ENCODE data around the gene ARID3C. TPM values are rescaled to one million over a fixed set of nuclear protein-coding genes. Genes with fewer than 3 reads are reported as not detected.

The ARID3C gene
- total and polyA plus RNA-seq, 2 of the 8 experiments (the other 6 are each of a cell fraction or from before 2014, with no cell fraction given) = 0.08 TPM; not detected in 1

DNA sequence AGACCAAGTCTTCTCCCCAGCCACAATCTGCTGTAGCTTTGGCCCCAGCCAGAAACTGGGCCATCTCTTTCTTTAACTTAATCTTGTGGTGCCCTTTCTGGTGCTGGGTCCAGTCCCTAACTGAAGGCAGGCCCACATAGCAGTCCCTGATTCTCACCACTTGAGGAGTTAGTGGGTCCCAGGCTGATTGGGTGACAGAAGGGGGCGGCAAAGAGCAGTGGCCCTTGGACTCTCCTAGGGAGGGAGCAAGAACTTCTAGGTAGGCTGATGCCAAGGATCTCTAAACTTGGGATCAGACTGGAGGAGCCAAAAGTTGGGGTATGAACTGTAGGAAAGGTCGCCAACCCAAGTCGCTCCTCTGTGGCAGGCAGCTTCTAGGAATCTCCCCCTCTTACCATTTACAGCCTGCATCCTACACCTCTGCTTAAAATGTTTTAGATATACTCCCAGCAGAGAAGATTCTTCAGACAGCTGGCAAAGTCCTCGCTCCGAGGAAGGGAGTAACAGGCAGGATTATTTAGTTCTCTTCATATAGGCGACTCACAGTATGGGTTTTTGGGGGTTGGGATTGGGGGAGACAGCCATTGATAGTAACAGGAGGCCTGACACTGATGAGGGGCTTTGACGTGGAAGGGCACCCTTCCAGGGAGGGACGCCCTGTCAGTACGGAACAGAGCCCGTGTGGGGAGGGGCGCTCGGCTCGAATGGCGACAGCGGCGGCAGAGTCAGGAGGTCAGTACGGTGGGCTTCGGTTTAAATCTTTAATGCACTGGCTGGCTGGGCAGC is 35.6 kb upstream of the ARID3C start:
- no peak overlapping the region for H4K5ac ChIP-seq (ENCODE audit: insufficient read length, low read depth, low read length)
- 3% methylated on average over 18 of the region's 18 CpGs; no CpG with 5 or more reads in 1 of the 2 experiments for WGBS, 2 experiments (ENCODE audit: extremely low coverage in 1 of 2, insufficient coverage in 1 of 2, insufficient read length in 1 of 2, insufficient replicate concordance in 2 of 2, low coverage in 1 of 2, low lambda C conversion rate in 2 of 2, missing lambda C conversion rate in 1 of 2)
- no peak overlapping the region for H4K91ac ChIP-seq (replicated peaks; ENCODE audit: insufficient read length, low read length)
- H3K79me2 ChIP-seq (ENCODE audit: control insufficient read depth in 1 of 2, insufficient read depth in 2 of 2, low read length in 2 of 2) = peaks cover 0 to 8% of the 10 kb centered on the region in 2 experiments; a peak in 1 of 4 replicates
- H3K9me3 ChIP-seq (ENCODE audit: insufficient read depth in 2 of 2, low read depth in 1 of 2, low read length in 1 of 2) = peaks cover 3 to 4% of the 10 kb centered on the region in 2 experiments; a peak in 1 of 4 replicates
- no peak overlapping the region for H2BK15ac ChIP-seq (ENCODE audit: low read length)
- H4K8ac ChIP-seq (ENCODE audit: extremely low read depth, insufficient read depth, low read length) = no peak overlapping the region
- peaks cover 0 to 2% of the 10 kb centered on the region in 2 experiments for H4K20me1 ChIP-seq (replicated peaks in 1 of 2; ENCODE audit: control insufficient read depth in 1 of 2, insufficient read depth in 2 of 2, low read length in 2 of 2)
- CTCF ChIA-PET (ENCODE audit: partially characterized antibody) = interaction anchor here (0.6 to 15.2 kb wide), 19 partner anchors 8 to 722 kb away, joined by 3 to 277 read pairs (median 4); partner anchors contain the start of genes ARID3C, DCTN3, GALT and IL11RA
- peaks cover 0 to 5% (median 0%) of the 10 kb centered on the region in 4 experiments; a peak in 2 of 7 replicates for H3K27me3 ChIP-seq (replicated peaks in 1 of 4; ENCODE audit: control insufficient read depth in 3 of 4, extremely low read depth in 1 of 4, insufficient read depth in 3 of 4, low read length in 3 of 4)
- POLR2A ChIA-PET (ENCODE audit: partially characterized antibody) = interaction anchor here (0.8 to 7.7 kb wide), 5 partner anchors 9 to 30 kb away, joined by 4 to 92 read pairs (median 8); partner anchors contain the start of genes GALT, IL11RA and SIGMAR1
- no peak overlapping the region for H2BK12ac ChIP-seq (ENCODE audit: low read depth, low read length)
- no peak overlapping the region for H3K14ac ChIP-seq (ENCODE audit: insufficient read length)
- H2BK5ac ChIP-seq (ENCODE audit: low read depth, low read length) = no peak overlapping the region
- no peak overlapping the region for H3K18ac ChIP-seq (ENCODE audit: extremely low read depth, low read length)
- DNase-seq (ENCODE audit: low read depth in 1 of 2, low spot score in 2 of 2) (peak; percentile 85 to 94), FAIRE-seq (peak; percentile 66)
- H3K23ac ChIP-seq (ENCODE audit: insufficient read length) = no peak overlapping the region
- H2AFZ ChIP-seq (ENCODE audit: low read length) = no peak overlapping the region
- H2AK5ac ChIP-seq (ENCODE audit: low read depth, low read length) = no peak overlapping the region
- H3K4ac ChIP-seq (replicated peaks; ENCODE audit: insufficient read length, low read depth, low read length) = no peak overlapping the region
- H3K23me2 ChIP-seq (ENCODE audit: low read depth, low read length) = peaks cover 9% of the 10 kb centered on the region
- H2BK20ac ChIP-seq (ENCODE audit: low read length) = no peak overlapping the region
- peaks cover 0 to 4% (median 2%) of the 10 kb centered on the region in 4 experiments; a peak in 2 of 7 replicates for H3K4me1 ChIP-seq (replicated peaks in 1 of 4; ENCODE audit: control insufficient read depth in 3 of 4, insufficient read depth in 4 of 4, low read length in 3 of 4)
- no peak overlapping the region for H2BK120ac ChIP-seq (replicated peaks; ENCODE audit: low read depth, low read length)
- H3K36me3 ChIP-seq (ENCODE audit: control insufficient read depth in 2 of 4, insufficient read depth in 4 of 4, low read length in 3 of 4) = peaks cover 0 to 5% (median 0%) of the 10 kb centered on the region in 4 experiments; a peak in 3 of 8 replicates
- H3K4me2 ChIP-seq (ENCODE audit: insufficient read depth in 1 of 2, low read depth in 2 of 2, low read length in 2 of 2) = peak overlapping the region; percentile 85 to 98
- H3K9ac ChIP-seq (replicated peaks in 1 of 4; ENCODE audit: extremely low read depth in 1 of 4, low read depth in 3 of 4, low read length in 3 of 4) = no peak overlapping the region; a peak in 1 of 7 replicates
- no peaks in the 10 kb centered on the region for H3K79me1 ChIP-seq (ENCODE audit: low read depth, low read length)
- H3K27ac ChIP-seq (ENCODE audit: low read depth, low read length) = no peak overlapping the region
- no peak overlapping the region for H3K56ac ChIP-seq (replicated peaks; ENCODE audit: insufficient read length, low read depth, low read length)
- H3K4me3 ChIP-seq (ENCODE audit: extremely low read depth in 1 of 4, insufficient read depth in 2 of 4, low read depth in 3 of 4, low read length in 4 of 4) = peak overlapping the region; percentile 59 to 81 (median 78)
- TF ChIP-seq SAP30 (IDR thresholded peaks at IDR 0.05; ENCODE audit: insufficient read depth, insufficient replicate concordance, low read length) (peak; percentile 82), SIN3A (conservative IDR thresholded peaks at IDR 0.05 in 1 of 2, IDR thresholded peaks at IDR 0.05 in 1 of 2; ENCODE audit: low read depth in 1 of 2, low read length in 2 of 2) (peak in 1 of 2 experiments; percentile 69; a peak in 1 of 4 replicates), TAF7 (optimal IDR thresholded peaks at IDR 0.05; ENCODE audit: borderline replicate concordance, low read depth, low read length) (peak; percentile 43), BRCA1 (IDR thresholded peaks at IDR 0.05; ENCODE audit: low read depth, low read length) (no peak), POLR2A (IDR thresholded peaks at IDR 0.05; ENCODE audit: control extremely low read depth in 1 of 2, low read depth in 2 of 2, low read length in 2 of 2) (no peak), SIX5 (IDR thresholded peaks at IDR 0.05; ENCODE audit: low read depth, low read length) (no peak), RAD21 (IDR thresholded peaks at IDR 0.05 in 1 of 2, conservative IDR thresholded peaks at IDR 0.05 in 1 of 2; ENCODE audit: low read depth in 2 of 2, low read length in 2 of 2) (peak; percentile 52 to 72), CTBP2 (IDR thresholded peaks at IDR 0.05; ENCODE audit: borderline replicate concordance, insufficient read depth, insufficient read length, low read length) (peak; percentile 44)
- TF ChIP-seq, protein P1, sequence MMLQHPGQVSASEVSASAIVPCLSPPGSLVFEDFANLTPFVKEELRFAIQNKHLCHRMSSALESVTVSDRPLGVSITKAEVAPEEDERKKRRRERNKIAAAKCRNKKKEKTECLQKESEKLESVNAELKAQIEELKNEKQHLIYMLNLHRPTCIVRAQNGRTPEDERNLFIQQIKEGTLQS (IDR thresholded peaks at IDR 0.05; ENCODE audit: insufficient read depth, low read depth, low read length) = peak; percentile 59; the same call in 1 of the 2 replicates
